Parathyroid adenoma (tissue), 2 donors: ENCODE results near the gene PKN2.

Source experiments
- H2AFZ ChIP-seq: fragments of 300-600 bp; sonication (generic); one replicate; pipeline ENCODE4 v1.7.0; 2017; ENCODE audit warnings: antibody characterized with exemption, mild to moderate bottlenecking
- H3K27ac ChIP-seq: fragments of 300-600 bp; sonication (generic); one replicate; pipeline ENCODE4 v1.7.0; 2017
- H3K27me3 ChIP-seq: fragments of 300-600 bp; sonication (generic); one replicate; pipeline ENCODE4 v1.7.0; 2017; ENCODE audit warnings: low read length; ENCODE audit not compliant: control insufficient read depth, insufficient read depth
- H3K36me3 ChIP-seq: fragments of 300-600 bp; sonication (generic); one replicate; pipeline ENCODE4 v1.7.0; 2017; ENCODE audit warnings: low read length; ENCODE audit not compliant: control insufficient read depth, insufficient read depth
- H3K4me1 ChIP-seq: fragments of 300-600 bp; sonication (generic); one replicate; pipeline ENCODE4 v1.7.0; 2017; ENCODE audit warnings: control low read depth
- H3K4me2 ChIP-seq: fragments of 300-600 bp; sonication (generic); one replicate; pipeline ENCODE4 v1.7.0; 2017; ENCODE audit warnings: low read length
- H3K4me3 ChIP-seq: fragments of 300-600 bp; sonication (generic); one replicate; pipeline ENCODE4 v1.7.0; 2017; ENCODE audit warnings: low read depth, low read length
- H3K79me2 ChIP-seq: fragments of 300-600 bp; sonication (generic); one replicate; pipeline ENCODE4 v1.7.0; 2017; ENCODE audit warnings: control low read depth
- H3K9ac ChIP-seq: fragments of 300-600 bp; sonication (generic); one replicate; pipeline ENCODE4 v1.7.0; 2017; ENCODE audit warnings: mild to moderate bottlenecking
- H3K9me3 ChIP-seq: fragments of 300-600 bp; sonication (generic); one replicate; pipeline ENCODE4 v1.7.0; 2017; ENCODE audit warnings: low read length; ENCODE audit not compliant: control insufficient read depth
- CTCF ChIP-seq: fragments of 300-600 bp; sonication (generic); IDR thresholded peaks from one replicate; pipeline ENCODE4 v1.7.0; 2017; ENCODE audit warnings: antibody characterized with exemption, mild to moderate bottlenecking
- donor health status: primary hyperparathyroidism.

PKN2 gene

GRCh38 chr1:88742531-88742930 lies 58.5 kb downstream of the PKN2 start:
- Histone ChIP-seq H3K4me3 (no peak overlapping the region), H3K36me3 (no peaks in the 10 kb centered on the region), H3K9ac (no peak overlapping the region), H3K27ac (no peak overlapping the region), H2AFZ (no peak overlapping the region), H3K79me2 (peaks cover 2% of the 10 kb centered on the region), H3K27me3 (no peaks in the 10 kb centered on the region), H3K4me2 (no peak overlapping the region), H3K9me3 (no peaks in the 10 kb centered on the region), H3K4me1 (no peaks in the 10 kb centered on the region)
- no peak for TF ChIP-seq CTCF

GRCh38 chr1:88744142-88744541 lies 60.1 kb downstream of the PKN2 start:
- H3K9me3 ChIP-seq = no peaks in the 10 kb centered on the region
- no peak overlapping the region for H3K27ac ChIP-seq
- H3K36me3 ChIP-seq = no peaks in the 10 kb centered on the region
- peaks cover 2% of the 10 kb centered on the region for H3K79me2 ChIP-seq
- H2AFZ ChIP-seq = no peak overlapping the region
- no peak overlapping the region for H3K4me2 ChIP-seq
- H3K4me3 ChIP-seq = no peak overlapping the region
- H3K4me1 ChIP-seq = no peaks in the 10 kb centered on the region
- no peak overlapping the region for H3K9ac ChIP-seq
- no peaks in the 10 kb centered on the region for H3K27me3 ChIP-seq
- TF ChIP-seq CTCF = no peak

- Histone ChIP-seq H3K27ac (no peak overlapping the region), H3K36me3 (no peaks in the 10 kb centered on the region), H2AFZ (no peak overlapping the region), H3K4me2 (no peak overlapping the region), H3K4me1 (no peaks in the 10 kb centered on the region), H3K27me3 (no peaks in the 10 kb centered on the region), H3K9ac (no peak overlapping the region), H3K79me2 (peaks cover 2% of the 10 kb centered on the region), H3K9me3 (no peaks in the 10 kb centered on the region), H3K4me3 (no peak overlapping the region)
- TF ChIP-seq CTCF = no peak
Observed at GRCh38 chr1:88746916-88747315, 62.8 kb downstream of the PKN2 start.

GRCh38 chr1:88751714-88752113 lies 67.6 kb downstream of the PKN2 start:
- TF ChIP-seq CTCF = no peak

GRCh38 chr1:88753506-88753905 lies 69.4 kb downstream of the PKN2 start:
- no peak overlapping the region for H3K4me3 ChIP-seq
- H2AFZ ChIP-seq = no peak overlapping the region
- H3K79me2 ChIP-seq = no peaks in the 10 kb centered on the region
- H3K9me3 ChIP-seq = no peaks in the 10 kb centered on the region
- H3K4me1 ChIP-seq = no peaks in the 10 kb centered on the region
- no peak overlapping the region for H3K27ac ChIP-seq
- H3K36me3 ChIP-seq = no peaks in the 10 kb centered on the region
- H3K9ac ChIP-seq = no peak overlapping the region
- no peaks in the 10 kb centered on the region for H3K27me3 ChIP-seq
- no peak overlapping the region for H3K4me2 ChIP-seq
- no peak for TF ChIP-seq CTCF

More at GRCh38 chr1:88751714-88752113, 67.6 kb downstream of the PKN2 start:
- Histone ChIP-seq H3K4me2 (no peak overlapping the region), H3K9me3 (no peaks in the 10 kb centered on the region), H2AFZ (no peak overlapping the region), H3K4me3 (no peak overlapping the region), H3K9ac (no peak overlapping the region), H3K4me1 (no peaks in the 10 kb centered on the region), H3K36me3 (no peaks in the 10 kb centered on the region), H3K27ac (no peak overlapping the region), H3K79me2 (no peaks in the 10 kb centered on the region), H3K27me3 (no peaks in the 10 kb centered on the region)
